Midbrain (tissue), 1 donor: ENCODE measurements around the gene HIVEP2.
A peak's percentile ranks its signal among the peaks of the same experiment; 100 is the strongest.

Experiments
- DNase-seq: peaks from one replicate; lab custom pipeline; 2025; lab: John Stamatoyannopoulos, UW

Gene HIVEP2

DNA sequence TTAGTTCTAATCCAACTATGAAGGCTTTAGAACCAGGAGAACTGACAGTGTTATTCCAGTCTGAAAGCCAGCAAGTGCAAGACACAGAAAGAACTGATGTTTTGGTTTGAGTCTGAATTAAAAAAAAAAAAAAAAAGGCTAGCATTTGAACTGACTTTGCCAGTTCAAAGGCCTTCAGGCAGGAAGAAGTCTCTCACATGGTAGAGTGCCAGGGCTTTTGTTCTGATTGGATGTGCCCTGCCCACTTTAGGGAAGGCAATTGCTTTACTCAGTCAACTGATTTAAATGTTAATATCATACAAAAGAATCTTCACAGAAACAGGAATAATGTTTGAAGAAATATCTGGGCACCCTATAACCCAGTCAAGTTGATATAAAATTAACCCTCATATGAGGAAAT lies 212.2 kb downstream of the HIVEP2 start:
- no peak for DNase-seq

DNA sequence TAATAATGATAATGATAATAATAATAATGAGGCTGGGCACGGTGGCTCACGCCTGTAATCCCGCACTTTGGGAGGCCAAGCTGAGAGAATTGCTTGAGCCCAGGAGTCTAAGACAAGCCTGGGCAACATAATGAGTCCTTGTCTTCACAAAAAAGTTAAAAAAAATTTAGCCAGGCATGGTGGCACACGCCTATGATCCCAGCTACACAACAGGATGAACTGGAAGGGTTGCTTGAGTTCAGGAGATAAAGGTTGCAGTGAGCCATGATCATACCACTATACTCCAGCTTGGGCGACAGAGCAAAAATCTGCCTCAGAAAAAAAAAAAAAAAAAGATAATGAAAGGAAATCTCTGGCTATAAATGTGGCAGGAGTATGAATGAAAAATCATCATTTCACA lies 213.4 kb downstream of the HIVEP2 start:
- no peak for DNase-seq

DNA sequence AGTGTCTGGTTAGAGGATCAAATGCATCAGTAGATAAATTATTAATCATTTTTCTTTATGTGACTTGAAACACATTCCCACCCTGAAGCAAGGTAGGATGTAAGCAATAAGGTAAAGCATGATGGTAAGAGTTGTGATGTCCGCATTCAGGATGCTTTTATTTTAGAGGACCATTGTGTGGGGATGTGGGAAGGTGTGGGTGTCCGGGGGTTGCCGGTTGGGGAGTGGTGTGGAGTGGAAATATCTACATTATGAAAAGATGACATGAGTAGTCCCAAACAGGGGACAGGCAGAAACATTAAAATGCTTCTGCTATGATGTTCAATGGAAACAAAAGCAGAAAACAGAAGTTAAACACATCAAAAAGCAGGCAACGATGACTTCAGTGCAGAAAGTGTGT lies 215.4 kb downstream of the HIVEP2 start:
- DNase-seq = no peak

DNA sequence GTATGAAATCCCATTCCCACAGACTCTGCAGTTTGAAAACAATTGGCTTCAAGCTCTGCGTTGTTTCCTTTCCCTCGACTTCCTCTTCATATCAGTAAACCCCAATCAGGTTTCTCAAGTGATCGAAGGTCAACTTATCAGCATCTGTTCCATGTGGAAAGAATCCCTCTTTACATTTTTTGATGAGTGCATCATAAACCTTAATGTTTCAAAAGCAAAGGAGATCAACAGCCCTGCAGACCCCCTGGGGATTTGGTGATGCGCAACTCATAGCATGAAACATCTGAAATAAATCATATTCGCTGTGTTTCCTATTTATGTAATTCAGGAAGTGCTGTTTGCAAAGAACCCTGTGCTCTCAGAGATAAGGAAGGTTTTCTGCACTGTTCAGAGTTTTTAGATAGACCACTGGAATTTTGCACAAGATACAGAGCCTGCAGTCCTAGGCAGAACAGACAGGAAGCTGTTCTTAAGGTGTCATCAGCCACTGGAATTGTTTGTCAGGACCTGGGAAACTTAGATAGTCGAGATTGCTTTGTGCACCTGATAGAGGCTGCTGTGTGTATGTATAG lies 216.0 kb downstream of the HIVEP2 start:
- no peak for DNase-seq

DNA sequence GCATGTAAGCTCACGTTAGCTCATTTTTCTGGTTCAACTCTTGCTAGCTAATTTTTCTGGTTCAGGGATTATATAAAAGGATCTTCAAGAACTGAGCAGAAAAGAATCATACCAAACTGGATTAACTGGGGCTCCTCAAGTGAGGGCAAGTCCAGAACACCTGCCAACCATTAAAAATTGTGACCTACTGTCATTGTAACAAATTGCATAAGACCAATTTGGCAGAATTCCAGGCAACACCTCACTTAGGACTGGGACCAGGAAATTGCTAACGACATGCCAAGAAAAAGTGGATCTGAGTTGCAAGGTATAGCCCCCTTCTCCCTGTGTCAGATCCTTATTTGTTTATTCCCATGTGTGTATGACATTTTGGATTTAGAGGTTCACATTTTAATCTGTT lies 216.6 kb downstream of the HIVEP2 start:
- DNase-seq = no peak

DNA sequence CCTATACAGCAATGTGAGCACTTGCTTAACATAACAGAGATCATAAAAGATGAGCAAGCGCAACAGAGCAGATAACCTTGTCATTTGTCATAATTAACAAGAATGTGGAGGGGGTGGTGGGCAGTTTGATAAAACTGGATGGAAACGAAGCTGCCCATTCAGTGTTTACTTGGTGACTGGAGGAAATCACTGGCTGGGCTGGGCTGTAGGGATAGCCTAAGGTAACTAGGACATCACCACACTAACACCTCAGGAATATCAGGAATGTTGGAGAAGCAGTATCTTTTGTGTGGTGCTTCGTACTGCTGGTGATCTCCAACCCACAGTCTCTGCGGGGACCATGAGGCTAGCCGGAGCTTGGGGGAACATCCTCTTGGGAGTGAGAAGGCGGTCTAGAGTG lies 218.4 kb downstream of the HIVEP2 start:
- DNase-seq = no peak

DNA sequence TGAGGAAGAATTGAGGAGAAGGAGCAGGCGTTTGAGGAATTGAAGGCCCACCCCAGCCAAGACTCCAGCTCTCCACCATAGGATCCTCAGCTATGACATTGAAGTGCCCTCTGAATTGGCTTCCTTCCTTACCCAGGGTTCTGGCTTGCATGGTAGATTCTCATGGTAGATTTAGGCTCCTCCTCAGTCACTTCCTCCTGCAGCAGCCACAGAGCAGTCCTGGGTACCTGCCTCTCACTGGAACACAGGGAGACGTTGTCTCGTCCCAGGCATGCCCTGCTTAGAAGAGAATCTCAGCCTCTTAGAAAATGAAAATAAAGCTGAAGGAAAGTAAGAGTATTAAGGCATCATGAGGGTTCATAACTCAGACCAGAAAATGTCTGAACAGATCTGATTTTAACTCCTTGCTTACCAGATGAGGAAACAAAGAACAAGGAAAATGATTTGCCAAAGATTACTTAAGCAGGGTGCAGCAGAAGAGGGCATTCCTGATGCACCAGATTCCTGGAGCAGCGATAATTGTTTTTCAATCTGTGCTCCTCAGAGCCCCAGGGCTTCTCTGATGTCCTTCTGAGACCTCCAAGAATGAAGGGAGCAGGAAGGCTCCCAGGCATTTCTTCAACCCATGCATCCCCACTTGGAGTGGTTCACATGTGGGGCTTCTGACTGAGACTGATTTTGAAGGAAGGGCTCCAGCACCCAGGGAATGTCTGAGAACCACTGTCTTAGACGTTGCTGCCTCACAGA lies 219.8 kb downstream of the HIVEP2 start:
- DNase-seq = no peak

DNA sequence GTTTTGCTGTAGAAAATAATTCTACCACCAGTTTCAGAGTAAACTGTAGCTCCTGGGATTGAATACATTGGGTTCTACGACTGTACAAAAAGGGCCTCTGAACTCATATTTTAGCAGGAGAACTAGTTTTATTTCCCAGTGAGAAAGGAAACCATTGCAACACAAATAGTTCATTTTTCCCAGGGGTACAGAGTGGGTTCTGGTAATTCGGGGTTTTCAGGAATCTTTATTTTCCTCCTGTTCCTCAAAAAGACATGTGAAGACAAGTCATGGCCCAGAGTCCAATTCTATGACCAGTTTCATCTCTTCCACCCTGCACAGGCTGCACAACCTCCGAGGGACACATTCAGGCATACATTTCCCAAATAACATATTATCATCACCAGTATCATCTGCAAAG lies 222.1 kb downstream of the HIVEP2 start:
- no peak for DNase-seq

DNA sequence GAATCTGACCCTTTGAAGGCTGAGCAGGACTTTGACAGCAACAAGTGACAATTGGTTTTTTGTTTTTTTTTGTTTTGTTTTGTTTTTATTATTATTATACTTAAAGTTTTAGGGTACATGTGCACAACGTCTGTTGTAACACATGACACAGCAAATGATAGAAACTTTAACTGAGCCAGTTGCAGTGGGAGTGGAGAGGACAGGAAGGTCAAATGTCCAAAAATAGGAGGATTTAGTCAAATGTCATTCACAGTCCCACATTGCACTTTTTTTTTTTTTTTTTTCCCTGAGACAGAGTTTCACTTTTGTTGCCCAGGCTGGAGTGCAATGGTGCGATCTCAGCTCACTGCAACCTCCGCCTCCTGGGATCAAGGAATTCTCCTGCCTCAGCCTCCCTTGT lies 223.0 kb downstream of the HIVEP2 start:
- DNase-seq = no peak

DNA sequence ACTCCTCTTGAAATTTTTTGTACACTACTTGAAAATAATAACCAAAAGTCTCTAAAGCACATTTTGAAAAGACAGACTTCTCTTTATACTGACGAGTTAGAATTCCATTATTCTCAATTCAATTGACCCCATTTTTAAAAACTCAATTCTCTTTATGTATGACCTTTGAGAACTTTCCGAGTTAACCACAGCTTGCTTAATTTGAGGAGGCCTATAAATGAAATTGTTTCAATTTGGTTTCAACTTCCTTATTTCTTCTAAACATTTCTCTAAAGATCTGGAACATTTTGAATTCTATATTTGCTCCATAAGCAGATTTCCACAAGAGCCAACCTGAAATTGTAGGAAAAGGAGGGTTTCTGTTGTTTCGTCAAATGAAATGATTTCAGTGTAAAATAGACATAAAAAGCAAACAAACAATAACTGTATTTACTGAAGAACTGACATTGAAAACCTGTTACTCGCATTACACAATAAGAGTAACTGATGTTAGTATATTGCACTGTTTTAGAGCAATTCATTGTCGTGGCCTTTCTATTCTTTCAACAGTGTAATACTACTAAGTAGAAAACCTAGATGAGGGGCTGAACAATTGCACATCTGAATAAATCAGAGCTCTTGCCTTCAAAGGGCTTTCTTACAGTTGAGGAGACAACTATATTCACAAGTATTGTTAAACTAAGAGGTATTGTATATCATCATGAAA lies 223.6 kb downstream of the HIVEP2 start:
- DNase-seq = no peak

DNA sequence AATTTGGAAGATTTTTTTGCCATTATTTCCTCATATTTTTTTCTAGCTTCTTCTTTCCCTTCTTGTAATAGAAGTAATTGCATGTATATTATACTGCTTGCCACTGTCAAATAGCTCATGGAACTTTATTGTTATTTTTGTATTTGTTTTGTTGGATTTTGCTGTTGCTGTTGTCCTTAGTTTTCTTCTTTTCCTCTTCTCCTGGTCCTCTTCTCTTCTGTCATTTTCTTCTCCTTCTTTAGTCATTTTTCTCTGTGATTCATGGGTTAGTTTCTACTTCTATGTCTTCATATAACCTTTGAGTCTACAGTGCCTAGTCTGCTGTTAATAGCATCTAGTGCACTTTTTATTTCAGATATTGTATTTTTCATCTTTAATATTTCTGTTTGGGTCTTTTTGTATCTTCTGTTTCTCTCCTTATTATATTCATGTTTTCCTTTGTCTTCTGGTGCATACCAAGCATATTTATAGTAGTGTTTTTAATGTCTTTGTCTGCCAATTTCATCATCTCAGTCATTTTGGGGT lies 226.2 kb downstream of the HIVEP2 start:
- DNase-seq = no peak

DNA sequence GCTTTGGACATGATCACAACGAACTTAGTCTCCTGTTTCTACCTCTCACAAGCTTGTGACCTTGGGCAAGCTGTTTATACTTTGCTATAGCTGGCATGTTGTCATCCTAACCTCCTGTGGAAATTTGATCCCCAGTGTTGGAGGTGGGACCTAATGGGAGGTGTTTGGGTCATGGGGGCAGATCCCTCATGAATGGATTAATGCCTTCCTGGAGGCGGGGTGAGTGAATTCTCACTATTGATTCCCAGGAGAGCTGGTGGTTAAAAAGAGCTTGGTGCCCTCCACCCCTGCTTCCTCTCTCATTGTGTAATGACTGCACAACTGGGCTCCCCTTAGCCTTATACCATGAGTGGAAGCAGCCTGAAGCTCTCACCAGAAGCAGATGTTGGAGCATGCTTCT lies 228.9 kb downstream of the HIVEP2 start:
- no peak for DNase-seq

DNA sequence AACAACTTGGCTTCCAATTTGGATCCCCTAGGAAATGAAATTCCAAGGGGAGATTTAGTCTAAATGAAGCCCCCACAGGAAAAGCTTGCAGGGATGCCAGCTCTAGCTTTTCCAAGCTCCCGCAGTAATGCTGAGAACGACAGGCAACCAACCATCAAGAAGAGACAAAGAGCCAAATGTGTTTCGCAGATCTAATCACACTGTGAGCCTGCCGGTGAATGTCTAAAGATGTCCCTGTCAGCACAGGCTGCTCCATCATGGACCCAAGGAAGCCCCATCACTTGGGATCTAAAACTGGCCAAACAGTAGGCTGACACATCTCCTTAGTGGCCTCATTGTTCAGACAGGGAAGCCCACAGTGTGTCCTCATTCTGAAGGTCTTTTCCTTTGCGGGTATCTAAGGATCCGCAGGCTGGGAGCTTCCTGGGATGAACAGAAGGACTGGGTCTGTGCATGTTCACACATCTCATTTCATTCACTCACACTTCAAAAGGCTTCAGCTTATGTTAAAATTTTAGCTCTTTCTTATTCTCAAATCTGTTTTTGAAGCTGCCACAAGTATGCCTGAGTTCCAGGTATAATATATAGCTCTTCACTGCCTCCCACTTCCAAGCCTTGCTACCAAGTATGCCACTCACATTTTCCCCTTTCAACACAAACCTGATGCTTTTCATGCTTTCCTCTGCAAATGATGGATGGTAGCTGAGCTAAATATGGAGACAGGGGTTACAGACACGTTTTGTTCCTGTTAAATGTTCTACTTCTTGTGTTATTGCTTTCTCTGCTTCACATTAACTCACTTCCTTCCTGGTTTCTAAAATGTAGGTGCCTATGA lies 229.8 kb downstream of the HIVEP2 start:
- no peak for DNase-seq

DNA sequence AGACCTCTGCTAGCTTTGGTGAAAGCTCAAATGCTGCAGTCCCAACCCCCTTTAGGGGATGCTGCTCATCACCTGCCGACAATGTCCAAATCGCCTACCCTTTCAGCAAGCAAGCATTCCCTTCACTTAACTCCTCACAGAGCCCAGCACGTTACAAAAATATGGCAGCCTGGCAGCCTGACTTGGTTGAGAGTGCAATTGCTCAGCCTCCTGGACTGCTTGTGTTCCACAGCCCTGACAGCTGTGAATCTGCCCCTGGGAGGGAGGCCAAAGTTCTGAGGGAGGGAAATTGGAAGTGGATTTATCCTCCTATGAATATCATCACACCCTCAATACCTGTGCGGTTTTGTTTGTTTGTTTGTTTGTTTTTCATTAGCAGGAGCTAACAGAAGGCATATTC lies 231.0 kb downstream of the HIVEP2 start:
- DNase-seq = no peak

DNA sequence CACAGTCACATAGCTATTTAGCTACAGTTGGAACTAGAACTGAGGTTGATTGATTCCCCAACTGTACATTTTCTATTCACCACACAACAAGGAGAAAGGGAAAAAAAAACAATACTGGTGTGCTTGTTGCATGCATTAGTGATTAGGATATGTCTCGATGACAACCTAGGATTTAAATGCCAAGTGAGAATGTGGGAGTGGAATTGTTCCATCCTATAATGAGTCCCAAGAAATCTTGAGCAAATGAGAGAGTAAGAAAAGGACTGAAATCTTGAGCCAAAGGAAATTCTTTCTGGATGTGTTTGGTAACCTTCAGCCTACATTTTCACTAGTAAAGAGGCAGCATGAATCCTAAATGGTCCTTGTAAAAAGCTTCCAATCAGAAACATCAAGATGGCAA lies 232.7 kb downstream of the HIVEP2 start:
- DNase-seq = no peak

DNA sequence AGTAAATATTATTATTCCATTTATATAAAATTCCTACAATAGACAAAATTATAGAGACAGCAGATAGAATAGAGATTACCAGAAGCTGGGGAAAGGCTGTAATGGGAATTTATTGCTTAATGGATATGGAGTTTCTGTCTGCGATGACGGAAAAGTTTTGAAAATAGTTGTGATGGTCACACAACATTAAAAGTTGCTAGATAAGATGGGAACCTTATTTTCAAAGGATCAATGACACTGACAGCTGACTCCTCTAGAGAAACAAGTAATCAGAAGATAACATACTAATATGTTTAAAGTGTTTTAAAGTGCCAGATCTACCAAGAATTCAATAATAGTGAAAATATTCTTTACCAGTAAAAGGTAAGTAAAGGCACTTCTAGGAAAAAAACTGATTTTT lies 236.3 kb downstream of the HIVEP2 start:
- no peak for DNase-seq

DNA sequence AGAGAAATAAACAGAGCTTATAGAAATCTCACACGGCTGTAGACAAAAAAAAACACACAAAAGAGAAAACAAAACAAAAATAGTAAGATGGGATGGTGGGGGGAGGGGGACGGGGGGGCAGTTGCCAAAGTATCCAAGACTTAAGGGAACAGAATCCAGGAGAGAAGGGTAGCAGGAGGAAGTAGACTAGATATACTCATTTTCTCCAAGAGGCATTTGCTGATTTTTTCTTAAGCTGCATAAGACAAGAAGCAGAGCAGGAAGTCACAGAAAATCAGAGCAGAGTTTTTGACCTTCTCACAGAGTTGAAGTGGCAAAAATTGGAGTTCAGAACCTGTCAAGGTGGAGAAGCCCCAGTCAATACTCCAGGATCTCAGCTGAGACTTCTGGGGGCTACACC lies 237.7 kb downstream of the HIVEP2 start:
- no peak for DNase-seq

DNA sequence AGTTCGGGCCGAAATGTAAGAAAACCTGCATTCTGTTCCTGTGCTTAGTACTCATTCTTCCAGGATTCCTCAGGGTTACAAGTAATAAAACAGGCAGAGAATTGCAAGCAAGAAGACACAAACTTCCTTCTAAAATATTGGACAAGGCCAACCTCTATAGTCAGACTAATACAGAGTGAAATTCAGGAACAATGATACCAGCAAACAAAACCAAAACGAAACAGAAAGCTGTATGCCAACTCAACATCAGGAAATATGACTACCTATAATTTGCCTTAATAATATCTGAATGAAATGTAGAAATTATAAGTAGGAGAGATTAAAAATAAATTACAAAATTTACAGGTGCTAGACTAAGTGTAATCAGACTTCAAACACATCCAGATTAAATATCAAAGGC lies 238.8 kb downstream of the HIVEP2 start:
- no peak for DNase-seq

DNA sequence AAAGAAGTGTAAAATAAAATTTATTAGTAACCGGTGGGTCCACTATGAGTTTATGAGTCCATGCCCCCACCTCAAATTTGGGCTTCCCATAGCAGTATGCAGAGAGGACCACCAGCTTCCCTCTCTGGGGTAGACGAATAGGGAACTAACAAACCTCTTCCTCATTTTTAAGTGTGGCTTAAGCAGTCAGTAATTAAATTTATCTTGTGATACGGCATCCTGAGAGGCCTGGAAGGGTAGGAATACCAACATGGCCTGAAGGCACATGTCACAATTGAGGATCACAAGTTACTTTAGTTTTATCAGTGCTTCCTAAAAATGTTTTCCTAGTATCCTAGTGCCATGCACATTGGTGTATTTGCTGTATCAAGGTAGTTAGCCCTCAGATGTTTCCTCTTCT lies 239.9 kb downstream of the HIVEP2 start:
- DNase-seq = no peak

DNA sequence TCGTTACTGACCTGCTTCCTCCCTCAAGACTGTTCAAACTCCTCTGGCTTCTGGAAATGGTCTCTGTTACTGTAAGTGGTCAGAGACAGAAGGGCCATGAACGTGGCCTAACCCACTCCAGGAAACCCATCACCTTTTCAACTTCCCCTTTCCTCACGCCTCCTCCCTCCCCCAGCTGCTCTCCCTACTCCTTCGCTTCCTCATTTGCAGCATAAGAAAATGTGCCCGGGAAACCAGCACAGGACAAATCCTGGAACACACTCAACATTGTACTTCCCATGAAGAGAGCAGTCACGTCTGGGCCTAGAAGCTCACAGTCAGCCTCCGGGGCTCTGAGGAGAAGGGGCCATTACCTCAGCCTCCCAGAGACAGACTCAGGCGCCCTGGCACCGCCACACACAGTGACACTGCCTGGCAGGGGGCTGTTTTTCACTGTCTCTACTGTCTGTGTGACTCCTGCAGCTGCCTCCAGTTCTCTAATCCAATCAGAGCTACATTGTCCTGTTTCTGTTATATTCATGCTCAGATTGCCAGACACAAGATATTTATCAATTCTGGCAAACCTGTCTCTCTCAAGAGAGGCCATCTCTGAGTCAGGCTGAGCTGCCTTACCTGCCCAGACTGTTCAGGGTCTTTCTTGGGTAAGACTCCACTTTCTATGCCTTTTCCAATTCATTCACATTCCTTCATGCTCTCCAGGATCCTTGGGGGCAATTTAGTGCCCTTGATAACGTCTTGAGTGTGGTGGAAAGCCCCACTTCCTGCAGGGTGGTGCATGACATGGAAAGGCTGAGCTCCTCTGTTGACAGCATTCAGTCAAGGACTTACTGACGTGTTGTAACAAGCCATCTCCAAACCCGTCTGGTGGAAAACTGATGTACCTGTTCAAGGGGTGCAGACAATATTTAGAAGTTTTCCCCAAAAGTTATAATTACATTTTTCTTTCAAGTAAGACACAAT lies 242.2 kb downstream of the HIVEP2 start:
- DNase-seq = peak; percentile 65
